HepG2 (cell line): ENCODE results near the gene SNF8. TPM values are rescaled to one million over a fixed set of nuclear protein-coding genes. Genes with fewer than 3 reads are reported as not detected.

Source experiments
- ARID2 ChIP-seq: sonication (generic); formaldehyde crosslinking; IDR thresholded peaks from 2 replicates; pipeline ENCODE4 v1.8.1; 2022; ENCODE audit warnings: mild to moderate bottlenecking, missing genetic modification reagents, borderline replicate concordance
- DNMT1 ChIP-seq: sonication (generic); formaldehyde crosslinking; IDR thresholded peaks from 2 replicates; pipeline ENCODE4 v1.5.1; 2020; ENCODE audit warnings: mild to moderate bottlenecking, missing genetic modification reagents
- GPN1 ChIP-seq: sonication (generic); formaldehyde crosslinking; IDR thresholded peaks from 2 replicates; pipeline ENCODE4 v1.5.1; 2020; ENCODE audit warnings: missing genetic modification reagents, borderline replicate concordance
- PHF8 ChIP-seq: sonication (generic); formaldehyde crosslinking; IDR thresholded peaks from 2 replicates; pipeline ENCODE4 v1.5.0; 2020; ENCODE audit warnings: missing genetic modification reagents
- RBAK ChIP-seq: sonication (generic); formaldehyde crosslinking; IDR thresholded peaks from 2 replicates; pipeline ENCODE4 v1.5.1; 2020; ENCODE audit warnings: mild to moderate bottlenecking, missing genetic modification reagents
- SP2 ChIP-seq: sonication (generic); formaldehyde crosslinking; IDR thresholded peaks from 2 replicates; pipeline ENCODE4 v1.5.1; 2020; ENCODE audit warnings: mild to moderate bottlenecking, missing genetic modification reagents
- YEATS4 ChIP-seq: sonication (generic); formaldehyde crosslinking; IDR thresholded peaks from 2 replicates; pipeline ENCODE4 v1.4.0; 2020; ENCODE audit warnings: missing genetic modification reagents, borderline replicate concordance
- ZNF737 ChIP-seq: sonication (generic); formaldehyde crosslinking; IDR thresholded peaks from 2 replicates; pipeline ENCODE4 v1.5.0; 2020; ENCODE audit warnings: missing genetic modification reagents, mild to moderate bottlenecking, borderline replicate concordance
- polyA plus RNA-seq, 8 experiments: library from polyadenylated mRNA; depleted of rRNA in 3 of 8; stranded (reverse) in 7 of 8; unstranded in 1 of 8; fragments of >200 nt; fragmentation: Illumina TruSeq in 4 of 8; extraction: Trizol in 4 of 8; gene quantifications; 2 replicates each; pipeline versions ENCODE4 v1.2.1 to v1.2.3, GENCODE V29; 2011 to 2016; ENCODE audit warnings: low read depth in 4 of 8, missing spikeins in 1 of 8, mixed read lengths in 1 of 8; ENCODE audit not compliant: insufficient read depth in 1 of 8
- total RNA-seq, 5 experiments: library from RNA; depleted of rRNA; stranded (reverse); fragments of >200 nt; fragmentation: Illumina TruSeq; extraction: Trizol; gene quantifications; 2 replicates each; pipeline ENCODE4 v1.2.3, GENCODE V29; 2016; ENCODE audit warnings: low read depth in 1 of 5
- TF ChIP-seq, protein P1 (sequence below): sonication (generic); formaldehyde crosslinking; IDR thresholded peaks from 2 replicates; pipeline ENCODE4 v1.4.0; 2020; ENCODE audit warnings: mild to moderate bottlenecking, missing genetic modification reagents
- TF ChIP-seq, protein P2 (sequence below): sonication (generic); formaldehyde crosslinking; IDR thresholded peaks from 2 replicates; pipeline ENCODE4 v1.4.0; 2020; ENCODE audit warnings: missing genetic modification reagents, borderline replicate concordance
- TF ChIP-seq, protein P3 (sequence below): sonication (generic); formaldehyde crosslinking; IDR thresholded peaks from 2 replicates; pipeline ENCODE4 v1.5.0; 2020; ENCODE audit warnings: missing genetic modification reagents
- TF ChIP-seq, protein P4 (sequence below): sonication (generic); formaldehyde crosslinking; IDR thresholded peaks from 2 replicates; pipeline ENCODE4 v1.4.0; 2020; ENCODE audit warnings: missing genetic modification reagents

SNF8 gene
- total and polyA plus RNA-seq, 2 of the 13 experiments (the other 11 are each of a cell fraction or from before 2014, with no cell fraction given) = 114 to 153 TPM

DNA sequence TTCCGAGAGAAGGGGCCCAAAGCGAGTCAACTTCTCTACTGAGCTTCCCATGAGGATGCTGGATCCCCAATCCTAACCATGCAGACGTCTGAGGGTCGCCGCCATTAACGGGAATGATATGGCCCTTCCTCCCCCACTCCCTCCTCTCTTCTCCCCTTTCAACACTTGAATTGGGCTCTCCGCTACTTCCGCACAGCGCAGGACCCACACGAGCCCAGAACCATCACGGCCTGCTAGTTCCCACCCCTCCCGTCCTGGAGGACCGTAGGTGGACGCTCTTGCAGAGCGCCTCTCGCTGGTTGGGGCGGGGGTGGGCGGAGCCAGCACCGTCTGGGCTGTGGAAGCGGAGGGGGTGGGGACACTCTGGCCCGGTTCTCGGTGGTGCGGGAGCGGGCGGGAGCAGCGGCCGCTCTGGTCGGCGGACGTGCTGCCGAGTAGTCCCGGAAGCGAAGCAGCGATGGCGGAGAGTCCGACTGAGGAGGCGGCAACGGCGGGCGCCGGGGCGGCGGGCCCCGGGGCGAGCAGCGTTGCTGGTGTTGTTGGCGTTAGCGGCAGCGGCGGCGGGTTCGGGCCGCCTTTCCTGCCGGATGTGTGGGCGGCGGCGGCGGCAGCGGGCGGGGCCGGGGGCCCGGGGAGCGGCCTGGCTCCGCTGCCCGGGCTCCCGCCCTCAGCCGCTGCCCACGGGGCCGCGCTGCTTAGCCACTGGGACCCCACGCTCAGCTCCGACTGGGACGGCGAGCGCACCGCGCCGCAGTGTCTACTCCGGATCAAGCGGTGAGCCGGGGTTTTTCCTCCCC is 36.4 kb downstream of the SNF8 start, which contains the start of gene UBE2Z (continued):
- TF ChIP-seq GPN1 (CRISPR knock-in tag) = 0 out of 2 replicates have a peak, but pooled peaks have one; percentile 69
- peak; percentile 67 for TF ChIP-seq SP2 (CRISPR knock-in tag)
- TF ChIP-seq PHF8 (CRISPR knock-in tag) = peak; percentile 97
- 0 out of 2 replicates have a peak, but pooled peaks have one; percentile 86 for TF ChIP-seq ZNF737 (CRISPR knock-in tag)
- no peak for TF ChIP-seq ARID2 (CRISPR knock-in tag)
- TF ChIP-seq, protein P1, sequence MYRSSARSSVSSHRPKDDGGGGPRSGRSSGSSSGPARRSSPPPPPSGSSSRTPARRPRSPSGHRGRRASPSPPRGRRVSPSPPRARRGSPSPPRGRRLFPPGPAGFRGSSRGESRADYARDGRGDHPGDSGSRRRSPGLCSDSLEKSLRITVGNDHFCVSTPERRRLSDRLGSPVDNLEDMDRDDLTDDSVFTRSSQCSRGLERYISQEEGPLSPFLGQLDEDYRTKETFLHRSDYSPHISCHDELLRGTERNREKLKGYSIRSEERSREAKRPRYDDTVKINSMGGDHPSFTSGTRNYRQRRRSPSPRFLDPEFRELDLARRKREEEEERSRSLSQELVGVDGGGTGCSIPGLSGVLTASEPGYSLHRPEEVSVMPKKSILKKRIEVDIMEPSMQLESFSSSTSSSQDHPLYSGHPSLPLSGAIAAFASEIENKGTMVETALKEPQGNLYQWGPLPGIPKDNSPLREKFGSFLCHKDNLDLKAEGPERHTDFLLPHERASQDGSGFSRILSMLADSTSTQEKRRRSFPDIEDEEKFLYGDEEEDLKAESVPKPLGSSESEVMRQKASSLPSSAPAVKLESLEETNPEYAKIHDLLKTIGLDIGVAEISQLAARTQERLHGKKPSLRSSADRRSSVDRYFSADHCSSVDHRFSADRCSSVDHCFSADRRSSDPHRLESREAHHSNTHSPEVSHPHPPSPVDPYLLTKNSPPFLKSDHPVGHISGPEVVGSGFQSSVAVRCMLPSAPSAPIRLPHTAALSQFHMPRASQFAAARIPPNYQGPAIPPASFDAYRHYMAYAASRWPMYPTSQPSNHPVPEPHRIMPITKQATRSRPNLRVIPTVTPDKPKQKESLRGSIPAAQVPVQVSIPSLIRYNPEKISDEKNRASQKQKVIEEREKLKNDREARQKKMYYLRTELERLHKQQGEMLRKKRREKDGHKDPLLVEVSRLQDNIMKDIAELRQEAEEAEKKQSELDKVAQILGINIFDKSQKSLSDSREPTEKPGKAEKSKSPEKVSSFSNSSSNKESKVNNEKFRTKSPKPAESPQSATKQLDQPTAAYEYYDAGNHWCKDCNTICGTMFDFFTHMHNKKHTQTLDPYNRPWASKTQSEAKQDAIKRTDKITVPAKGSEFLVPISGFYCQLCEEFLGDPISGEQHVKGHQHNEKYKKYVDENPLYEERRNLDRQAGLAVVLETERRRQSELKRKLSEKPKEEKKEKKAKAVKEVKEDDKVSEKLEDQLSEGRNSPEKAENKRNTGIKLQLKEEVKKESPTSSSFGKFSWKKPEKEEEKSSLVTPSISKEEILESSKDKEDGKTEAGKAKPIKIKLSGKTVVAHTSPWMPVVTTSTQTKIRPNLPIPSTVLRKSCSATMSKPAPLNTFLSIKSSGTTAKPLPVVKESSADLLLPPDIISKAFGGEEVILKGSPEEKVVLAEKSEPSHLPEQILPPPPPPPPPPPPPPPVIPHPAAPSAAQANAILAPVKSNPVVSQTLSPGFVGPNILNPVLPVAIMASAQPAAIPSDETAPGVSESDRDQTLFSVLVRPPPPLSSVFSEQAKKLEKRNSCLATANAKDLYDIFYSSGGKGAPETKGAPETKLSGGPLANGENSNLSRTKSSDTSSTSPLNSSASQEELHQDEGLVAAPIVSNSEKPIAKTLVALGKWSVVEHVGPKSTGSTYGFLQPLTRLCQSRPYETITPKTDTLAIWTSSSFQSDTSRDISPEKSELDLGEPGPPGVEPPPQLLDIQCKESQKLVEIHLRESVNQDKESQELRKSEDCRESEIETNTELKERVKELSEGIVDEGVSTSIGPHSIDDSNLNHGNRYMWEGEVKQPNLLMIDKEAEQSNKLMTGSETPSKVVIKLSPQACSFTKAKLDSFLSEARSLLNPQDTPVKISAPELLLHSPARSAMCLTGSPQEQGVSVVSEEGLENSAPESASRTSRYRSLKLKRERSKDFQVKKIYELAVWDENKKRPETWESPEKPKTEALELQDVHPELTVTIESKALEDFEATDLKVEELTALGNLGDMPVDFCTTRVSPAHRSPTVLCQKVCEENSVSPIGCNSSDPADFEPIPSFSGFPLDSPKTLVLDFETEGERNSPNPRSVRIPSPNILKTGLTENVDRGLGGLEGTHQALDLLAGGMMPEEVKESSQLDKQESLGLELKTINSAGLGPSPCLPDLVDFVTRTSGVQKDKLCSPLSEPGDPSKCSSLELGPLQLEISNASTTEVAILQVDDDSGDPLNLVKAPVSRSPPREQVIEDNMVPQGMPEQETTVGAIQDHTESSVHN = peak; percentile 97
- TF ChIP-seq, protein P2, sequence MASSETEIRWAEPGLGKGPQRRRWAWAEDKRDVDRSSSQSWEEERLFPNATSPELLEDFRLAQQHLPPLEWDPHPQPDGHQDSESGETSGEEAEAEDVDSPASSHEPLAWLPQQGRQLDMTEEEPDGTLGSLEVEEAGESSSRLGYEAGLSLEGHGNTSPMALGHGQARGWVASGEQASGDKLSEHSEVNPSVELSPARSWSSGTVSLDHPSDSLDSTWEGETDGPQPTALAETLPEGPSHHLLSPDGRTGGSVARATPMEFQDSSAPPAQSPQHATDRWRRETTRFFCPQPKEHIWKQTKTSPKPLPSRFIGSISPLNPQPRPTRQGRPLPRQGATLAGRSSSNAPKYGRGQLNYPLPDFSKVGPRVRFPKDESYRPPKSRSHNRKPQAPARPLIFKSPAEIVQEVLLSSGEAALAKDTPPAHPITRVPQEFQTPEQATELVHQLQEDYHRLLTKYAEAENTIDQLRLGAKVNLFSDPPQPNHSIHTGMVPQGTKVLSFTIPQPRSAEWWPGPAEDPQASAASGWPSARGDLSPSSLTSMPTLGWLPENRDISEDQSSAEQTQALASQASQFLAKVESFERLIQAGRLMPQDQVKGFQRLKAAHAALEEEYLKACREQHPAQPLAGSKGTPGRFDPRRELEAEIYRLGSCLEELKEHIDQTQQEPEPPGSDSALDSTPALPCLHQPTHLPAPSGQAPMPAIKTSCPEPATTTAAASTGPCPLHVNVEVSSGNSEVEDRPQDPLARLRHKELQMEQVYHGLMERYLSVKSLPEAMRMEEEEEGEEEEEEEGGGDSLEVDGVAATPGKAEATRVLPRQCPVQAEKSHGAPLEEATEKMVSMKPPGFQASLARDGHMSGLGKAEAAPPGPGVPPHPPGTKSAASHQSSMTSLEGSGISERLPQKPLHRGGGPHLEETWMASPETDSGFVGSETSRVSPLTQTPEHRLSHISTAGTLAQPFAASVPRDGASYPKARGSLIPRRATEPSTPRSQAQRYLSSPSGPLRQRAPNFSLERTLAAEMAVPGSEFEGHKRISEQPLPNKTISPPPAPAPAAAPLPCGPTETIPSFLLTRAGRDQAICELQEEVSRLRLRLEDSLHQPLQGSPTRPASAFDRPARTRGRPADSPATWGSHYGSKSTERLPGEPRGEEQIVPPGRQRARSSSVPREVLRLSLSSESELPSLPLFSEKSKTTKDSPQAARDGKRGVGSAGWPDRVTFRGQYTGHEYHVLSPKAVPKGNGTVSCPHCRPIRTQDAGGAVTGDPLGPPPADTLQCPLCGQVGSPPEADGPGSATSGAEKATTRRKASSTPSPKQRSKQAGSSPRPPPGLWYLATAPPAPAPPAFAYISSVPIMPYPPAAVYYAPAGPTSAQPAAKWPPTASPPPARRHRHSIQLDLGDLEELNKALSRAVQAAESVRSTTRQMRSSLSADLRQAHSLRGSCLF (CRISPR knock-in tag) = no peak
- no peak for TF ChIP-seq DNMT1
- TF ChIP-seq, protein P3, sequence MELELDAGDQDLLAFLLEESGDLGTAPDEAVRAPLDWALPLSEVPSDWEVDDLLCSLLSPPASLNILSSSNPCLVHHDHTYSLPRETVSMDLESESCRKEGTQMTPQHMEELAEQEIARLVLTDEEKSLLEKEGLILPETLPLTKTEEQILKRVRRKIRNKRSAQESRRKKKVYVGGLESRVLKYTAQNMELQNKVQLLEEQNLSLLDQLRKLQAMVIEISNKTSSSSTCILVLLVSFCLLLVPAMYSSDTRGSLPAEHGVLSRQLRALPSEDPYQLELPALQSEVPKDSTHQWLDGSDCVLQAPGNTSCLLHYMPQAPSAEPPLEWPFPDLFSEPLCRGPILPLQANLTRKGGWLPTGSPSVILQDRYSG = peak; percentile 47; the same call in 1 of the 2 replicates
- no peak for TF ChIP-seq RBAK (CRISPR knock-in tag)
- peak; percentile 99 for TF ChIP-seq YEATS4
- TF ChIP-seq, protein P4, sequence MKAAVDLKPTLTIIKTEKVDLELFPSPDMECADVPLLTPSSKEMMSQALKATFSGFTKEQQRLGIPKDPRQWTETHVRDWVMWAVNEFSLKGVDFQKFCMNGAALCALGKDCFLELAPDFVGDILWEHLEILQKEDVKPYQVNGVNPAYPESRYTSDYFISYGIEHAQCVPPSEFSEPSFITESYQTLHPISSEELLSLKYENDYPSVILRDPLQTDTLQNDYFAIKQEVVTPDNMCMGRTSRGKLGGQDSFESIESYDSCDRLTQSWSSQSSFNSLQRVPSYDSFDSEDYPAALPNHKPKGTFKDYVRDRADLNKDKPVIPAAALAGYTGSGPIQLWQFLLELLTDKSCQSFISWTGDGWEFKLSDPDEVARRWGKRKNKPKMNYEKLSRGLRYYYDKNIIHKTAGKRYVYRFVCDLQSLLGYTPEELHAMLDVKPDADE (CRISPR knock-in tag) = peak; percentile 93; the same call in 1 of the 2 replicates
